Inflammatory macrophage treated with lipopolysaccharide for 4 hours (primary cell): ENCODE measurements around the gene ENKD1.

ENCODE experiments used
- DNase-seq: peaks from one replicate; pipeline ENCODE4 v3.0.0-alpha.2; 2020

The ENKD1 gene

DNA sequence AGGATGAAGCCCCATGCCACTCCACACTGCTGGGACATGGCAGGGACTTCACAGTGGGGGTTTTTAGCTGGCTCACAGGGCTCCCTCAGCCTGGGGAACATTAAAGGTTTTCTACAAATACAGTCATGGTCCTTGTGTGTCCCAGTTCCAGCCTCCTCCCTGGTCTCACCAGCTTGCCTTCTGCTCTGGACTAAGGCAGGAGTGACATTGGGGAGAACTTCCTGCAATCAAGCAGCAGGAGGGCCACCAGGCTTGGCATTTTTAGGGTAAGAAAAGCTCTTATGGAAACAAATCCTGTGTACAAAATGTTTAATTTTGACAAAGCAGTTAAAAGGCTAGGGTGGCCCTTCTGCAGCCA is 3.9 kb downstream of the ENKD1 start:
- DNase-seq: no peak

GRCh38 chr16:67661886-67662652 is 4.5 kb downstream of the ENKD1 start:
- DNase-seq: no peak

DNA sequence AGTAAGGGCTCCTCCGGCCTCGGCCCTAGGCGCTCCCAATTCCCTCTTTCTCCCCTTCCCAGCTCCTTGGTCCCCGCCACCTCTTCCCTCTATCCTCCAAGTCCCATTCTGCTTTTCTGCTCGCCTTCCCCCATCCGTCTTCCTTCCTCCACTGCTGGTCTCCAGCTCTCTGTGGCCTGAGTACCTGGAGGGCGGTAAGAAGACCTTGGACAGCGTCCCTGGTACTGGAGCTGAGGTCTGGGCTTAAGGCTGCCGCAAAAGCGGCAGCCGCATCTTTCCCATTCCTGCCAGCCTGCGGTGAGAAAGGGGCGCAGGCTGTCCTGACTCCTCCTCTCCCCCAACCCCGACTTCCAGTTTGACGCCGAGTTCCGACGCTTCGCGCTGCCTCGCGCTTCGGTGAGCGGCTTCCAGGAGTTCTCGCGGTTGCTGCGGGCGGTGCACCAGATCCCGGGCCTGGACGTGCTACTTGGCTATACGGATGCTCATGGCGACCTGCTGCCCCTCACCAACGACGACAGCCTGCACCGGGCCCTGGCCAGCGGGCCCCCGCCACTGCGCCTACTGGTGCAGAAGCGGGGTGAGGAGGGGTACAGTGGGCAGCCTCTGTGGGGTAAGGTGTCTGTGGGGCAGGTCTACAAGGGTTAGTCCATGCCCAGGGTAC is 5.3 kb downstream of the ENKD1 start:
- no peak for DNase-seq

DNA sequence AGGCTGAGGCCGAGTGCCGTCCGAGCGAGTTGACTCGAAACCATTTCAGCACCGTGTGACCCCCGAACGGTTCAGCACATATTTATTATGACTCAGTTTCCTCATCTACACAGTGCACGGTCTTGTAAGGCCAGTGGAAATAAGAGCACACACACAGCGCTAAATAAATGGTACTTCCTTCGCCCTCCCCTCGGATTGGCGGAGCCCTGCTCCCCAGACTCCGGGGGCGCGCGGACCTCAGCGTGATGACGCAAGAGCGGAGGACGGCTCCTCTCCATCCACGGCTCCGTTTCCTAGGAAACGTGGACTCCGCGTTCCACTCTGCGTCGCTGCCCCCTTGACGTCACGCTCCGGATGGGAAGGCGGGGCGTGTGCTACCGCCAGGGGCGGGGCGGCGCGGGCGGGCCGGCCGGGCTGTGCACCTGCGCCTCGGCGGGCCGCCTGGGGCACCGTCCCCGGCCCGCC is 6.0 kb downstream of the ENKD1 start, which contains the start of gene PARD6A:
PARD6A (plus strand) TSS at position 397 of the 465 bp plus-strand sequence. CDS start 79 bp downstream, outside the sequence.
- DNase-seq: peak; percentile 94

GRCh38 chr16:67659675-67660563 is 6.6 kb downstream of the ENKD1 start, which contains the start of gene ACD:
Gene ACD, minus strand, starts transcription at chr16:67660260. Its CDS starts 40 bp downstream, at chr16:67660220.
- peak; percentile 95 for DNase-seq

DNA sequence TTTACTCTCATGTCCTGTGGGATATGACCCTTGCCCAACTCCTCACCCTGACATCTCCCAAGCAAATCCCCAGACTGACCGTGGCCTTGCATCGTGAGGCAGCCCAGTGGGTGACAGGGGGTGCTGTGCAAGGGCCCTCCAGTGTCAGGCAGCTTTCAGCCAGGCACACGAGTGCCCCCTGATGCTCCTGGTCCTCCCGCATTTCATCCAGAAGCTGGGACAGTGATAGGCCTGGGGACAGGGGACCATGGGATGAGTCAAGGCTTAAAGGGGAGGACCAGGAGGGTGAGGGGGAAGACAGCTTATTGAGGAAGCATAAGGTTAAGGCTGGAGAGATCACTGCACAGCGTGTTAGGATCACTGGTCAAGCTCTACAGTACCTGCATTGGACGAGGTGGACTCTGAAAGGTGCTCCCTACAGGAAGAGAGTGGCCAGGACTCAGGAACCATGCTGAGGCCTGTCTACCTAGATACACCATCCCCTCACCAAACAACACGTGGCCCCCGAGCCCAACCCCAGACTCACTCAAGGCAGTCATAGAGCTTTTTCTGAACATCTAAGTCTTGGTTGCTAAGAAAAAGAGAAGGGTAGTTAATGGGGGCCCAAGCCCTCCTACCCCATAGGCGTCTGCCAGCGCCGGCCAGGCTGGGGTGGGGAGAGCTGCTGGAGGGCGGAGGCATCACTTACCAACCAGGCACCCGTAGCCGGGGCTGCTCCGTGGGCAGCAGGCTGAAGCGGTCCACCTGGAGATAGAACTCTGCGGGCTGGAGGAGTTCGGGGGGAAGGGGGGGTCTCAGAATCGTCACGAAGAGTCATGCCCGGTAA is 7.5 kb downstream of the ENKD1 start:
- no peak for DNase-seq

DNA sequence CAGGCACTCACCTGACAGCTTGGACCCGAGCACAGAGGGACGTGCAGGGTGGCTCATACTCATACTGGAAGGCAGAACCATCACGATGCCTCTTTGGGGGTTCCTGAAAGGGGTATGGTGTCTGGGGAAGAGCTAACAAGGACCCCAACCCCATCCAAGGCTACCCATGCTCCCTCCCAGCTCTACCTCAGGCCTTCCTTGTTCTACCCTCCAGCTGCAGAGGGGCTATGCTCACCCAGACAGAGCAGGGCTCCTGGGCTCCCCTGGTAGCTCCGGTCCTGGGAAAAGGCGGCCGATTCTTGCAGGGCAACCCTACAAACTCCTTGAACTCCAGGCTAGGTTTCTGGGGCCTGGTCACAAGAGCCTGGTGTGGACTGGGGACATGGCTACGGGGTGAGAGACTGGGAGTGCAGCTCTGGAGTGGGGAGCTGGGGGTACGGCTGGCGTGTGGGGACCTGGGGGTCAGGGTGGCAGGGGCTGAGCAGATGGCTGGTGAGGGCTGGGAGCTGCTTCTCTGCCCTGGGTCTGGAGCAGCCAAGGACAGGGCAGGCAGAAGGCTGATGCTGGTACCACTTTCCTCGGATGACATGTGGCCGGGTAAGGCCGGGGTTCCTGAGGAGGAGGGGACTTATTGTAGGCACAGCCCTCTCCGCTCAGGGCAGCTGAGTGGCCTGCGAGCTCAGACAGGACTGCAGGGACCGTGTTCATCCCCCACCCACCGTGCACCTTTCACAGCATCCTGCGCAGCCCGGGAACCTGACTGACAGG is 8.6 kb downstream of the ENKD1 start:
- DNase-seq: no peak

GRCh38 chr16:67657017-67657608 is 9.4 kb downstream of the ENKD1 start:
- no peak for DNase-seq

- no peak for DNase-seq
Observed at GRCh38 chr16:67656344-67657016, 10.1 kb downstream of the ENKD1 start.

GRCh38 chr16:67655363-67655762 is 11.2 kb downstream of the ENKD1 start:
- no peak for DNase-seq

DNA sequence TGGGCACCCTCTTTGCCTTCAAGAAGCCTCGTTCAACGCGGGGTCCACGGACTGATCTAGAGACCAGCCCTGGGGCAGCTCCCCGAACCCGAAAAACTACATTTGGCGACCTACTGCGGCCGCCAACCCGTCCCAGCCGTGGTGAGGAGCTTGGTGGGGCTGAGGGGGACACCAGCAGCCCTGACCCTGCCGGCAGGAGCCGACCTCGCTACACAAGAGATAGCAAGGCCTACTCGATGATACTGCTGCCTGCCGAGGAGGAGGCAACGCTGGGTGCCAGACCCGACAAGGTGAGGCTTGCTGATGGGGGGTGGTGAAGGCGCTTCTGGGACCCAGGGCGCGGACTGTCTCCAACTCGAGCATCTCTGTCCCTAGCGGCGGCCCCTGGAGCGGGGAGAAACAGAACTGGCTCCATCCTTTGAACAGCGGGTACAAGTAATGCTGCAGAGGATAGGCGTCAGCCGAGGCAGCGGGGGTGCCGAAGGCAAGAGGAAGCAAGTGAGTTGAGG is 12.1 kb downstream of the ENKD1 start:
- no peak for DNase-seq

DNA sequence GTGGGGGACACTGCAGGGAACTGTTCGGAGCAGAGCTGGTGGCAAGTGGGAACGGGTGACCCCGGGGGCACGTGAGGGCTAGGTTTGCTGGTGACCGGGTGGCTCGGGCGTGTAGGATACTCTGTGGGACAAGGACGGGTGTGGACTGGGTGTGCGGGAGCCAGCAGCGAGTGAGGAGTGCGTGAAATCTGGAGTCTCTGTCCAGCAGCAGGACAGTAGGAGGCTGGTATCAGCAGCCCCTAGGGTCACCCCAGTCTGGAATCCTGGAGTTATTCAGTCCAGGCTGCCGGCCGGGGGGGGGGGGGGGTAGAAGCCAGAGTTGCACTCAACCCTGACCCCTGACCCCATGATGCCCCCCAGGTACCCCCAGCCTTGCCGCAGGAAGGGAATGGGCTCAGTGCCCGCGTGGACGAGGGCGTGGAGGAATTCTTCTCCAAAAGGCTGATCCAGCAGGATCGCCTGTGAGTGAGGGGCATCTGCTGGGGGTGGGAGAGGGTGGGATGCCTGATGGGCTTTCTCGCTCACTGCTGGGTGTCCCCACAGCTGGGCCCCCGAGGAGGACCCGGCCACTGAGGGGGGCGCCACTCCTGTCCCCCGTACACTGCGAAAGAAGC is 12.7 kb downstream of the ENKD1 start:
- DNase-seq: no peak

DNA sequence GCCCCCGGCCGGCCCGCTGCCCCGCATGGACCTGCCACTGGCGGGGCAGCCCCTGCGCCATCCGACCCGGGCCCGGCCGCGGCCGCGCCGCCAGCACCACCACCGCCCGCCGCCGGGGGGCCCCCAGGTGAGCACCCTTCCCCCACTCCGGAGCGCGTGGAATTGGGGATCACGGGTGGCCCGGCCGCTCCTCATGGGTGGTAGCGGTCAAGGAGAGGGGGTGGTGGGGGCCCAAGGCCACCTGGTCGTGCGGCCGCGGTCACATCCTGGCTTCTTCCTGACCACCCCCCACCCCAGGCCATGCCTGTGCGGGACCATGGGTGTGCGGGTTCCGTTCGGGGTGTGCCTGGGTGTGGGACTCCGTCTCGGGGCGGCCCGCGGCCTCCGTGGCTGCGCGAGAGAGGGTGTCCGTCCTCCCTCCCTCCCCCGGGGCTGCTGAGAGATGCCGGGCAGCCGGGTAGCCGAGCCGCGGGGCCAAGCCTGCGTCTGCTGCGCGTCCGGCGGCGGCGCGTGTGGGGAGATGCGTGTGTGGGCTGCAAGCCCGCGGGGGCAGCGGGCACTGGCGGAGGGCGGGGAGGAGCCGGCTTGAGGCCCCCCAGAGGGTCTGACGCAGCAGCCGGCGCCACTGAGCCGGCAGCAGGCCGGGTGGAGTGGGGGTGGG is 13.3 kb downstream of the ENKD1 start:
- DNase-seq: no peak

DNA sequence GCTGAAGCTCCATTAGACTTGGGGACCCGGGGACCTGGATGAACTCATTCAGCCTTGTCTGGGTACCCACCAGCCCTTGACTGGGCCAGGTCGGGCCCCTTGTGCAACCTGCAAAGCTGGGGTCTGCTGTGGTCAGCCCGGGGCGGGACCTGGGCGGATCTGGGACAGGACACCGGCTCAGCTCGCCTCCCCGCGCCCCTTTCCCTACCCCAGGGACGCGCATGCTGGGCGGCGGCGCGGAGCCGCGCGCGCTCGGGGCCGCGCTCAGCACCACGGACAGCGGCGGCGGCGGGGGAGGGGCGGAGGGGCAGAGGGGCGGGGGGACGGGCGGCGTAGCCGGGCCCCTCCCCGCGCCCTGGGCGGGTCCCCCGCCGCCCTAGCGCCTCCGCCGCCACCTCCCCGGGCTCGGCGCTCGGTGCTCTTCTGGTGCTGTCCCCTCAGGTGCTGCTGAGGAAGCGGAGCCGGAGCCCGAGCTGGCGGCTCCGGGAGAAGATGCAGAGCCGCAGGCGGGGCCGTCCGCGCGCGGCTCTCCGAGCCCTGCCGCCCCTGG is 13.9 kb downstream of the ENKD1 start:
- no peak for DNase-seq

- DNase-seq: no peak
Observed at GRCh38 chr16:67651847-67652246, 14.7 kb downstream of the ENKD1 start.

DNA sequence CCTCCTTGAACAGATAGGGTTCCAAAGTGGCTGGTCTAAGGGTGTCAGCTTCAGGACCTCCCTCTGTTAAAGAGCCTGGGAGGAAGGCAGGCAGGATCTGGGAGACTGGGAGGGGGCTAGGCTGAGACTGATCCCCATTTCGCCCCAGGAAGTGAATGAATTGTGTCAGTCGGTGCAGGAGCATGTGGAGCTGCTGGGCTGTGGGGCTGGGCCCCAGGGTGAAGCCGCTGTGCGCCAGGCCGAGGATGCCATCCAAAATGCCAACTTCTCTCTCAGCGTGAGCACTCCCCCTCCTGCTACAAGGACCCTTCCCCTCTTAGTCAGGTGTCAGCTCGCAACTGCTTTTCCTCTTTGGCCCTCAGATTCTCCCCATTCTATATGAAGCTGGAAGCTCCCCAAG is 15.5 kb downstream of the ENKD1 start:
- DNase-seq: no peak

DNA sequence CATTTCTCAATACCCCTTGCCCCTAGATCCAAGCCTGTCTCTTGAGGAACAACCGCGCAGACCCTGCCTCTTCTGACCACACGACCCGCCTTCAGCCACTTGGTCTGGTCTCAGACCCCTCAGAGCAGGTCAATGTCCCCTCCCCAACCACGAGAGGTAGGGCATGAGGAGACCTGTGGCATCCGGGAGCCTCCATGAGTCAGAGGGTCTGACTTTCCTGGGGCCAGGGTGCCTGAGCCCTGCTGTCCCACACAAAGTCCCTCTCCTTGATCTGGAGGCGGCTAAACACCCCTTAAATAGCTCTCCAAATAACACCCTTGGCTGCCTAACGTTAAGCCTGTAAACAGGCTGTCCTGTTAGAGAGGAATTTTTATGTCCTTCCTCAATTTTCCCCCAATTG is 16.5 kb downstream of the ENKD1 start:
- no peak for DNase-seq

DNA sequence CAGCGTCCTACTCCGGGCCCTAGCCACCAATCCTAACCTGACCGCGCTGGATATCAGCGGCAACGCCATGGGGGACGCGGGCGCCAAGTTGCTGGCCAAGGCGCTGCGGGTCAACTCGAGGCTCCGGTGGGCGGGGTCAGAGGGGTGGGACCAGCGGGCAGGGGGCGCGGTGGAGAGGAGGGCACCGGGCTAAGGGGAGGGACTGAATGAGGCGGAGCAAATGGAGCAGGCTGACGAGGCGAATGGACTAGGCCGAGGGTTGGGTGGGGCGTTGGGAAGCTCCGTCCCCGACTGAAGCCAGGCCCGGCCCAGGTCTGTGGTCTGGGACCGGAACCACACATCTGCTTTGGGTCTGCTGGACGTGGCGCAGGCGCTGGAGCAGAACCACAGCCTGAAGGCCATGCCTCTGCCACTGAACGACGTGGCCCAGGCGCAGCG is 17.0 kb downstream of the ENKD1 start:
- no peak for DNase-seq
